ENCODE measurements around the gene GPHN.

Gene GPHN

GRCh38 chr14:67172056-67172455 lies 664.1 kb downstream of the GPHN start:
- Histone ChIP-seq H3K27me3 (ENCODE audit: control insufficient read depth in 5 of 5, insufficient read depth in 4 of 5, low read length in 5 of 5) (no peaks in the 10 kb centered on the region), H3K9ac (ENCODE audit: low read length in 5 of 5) (no peak overlapping the region), H3K27ac (ENCODE audit: low read depth, low read length) (no peak overlapping the region), H3K4me1 (ENCODE audit: control insufficient read depth in 5 of 5, insufficient read depth in 5 of 5, low read length in 5 of 5) (no peaks in the 10 kb centered on the region), H3K9me3 (ENCODE audit: control insufficient read depth in 5 of 5, low read length in 5 of 5) (peaks cover 0 to 13% (median 7%) of the 10 kb centered on the region in 5 donors), H3K36me3 (ENCODE audit: control insufficient read depth in 5 of 5, insufficient read depth in 5 of 5, low read length in 5 of 5) (peaks cover 3 to 20% (median 15%) of the 10 kb centered on the region in 5 donors), H3K4me3 (ENCODE audit: low read depth in 1 of 5, low read length in 5 of 5) (no peak overlapping the region)

GRCh38 chr14:67172520-67172919 lies 664.6 kb downstream of the GPHN start:
- no peaks in the 10 kb centered on the region for H3K27me3 ChIP-seq (ENCODE audit: control insufficient read depth in 5 of 5, insufficient read depth in 4 of 5, low read length in 5 of 5)
- H3K36me3 ChIP-seq (ENCODE audit: control insufficient read depth in 5 of 5, insufficient read depth in 5 of 5, low read length in 5 of 5), result peaks cover 3 to 20% (median 15%) of the 10 kb centered on the region in 5 donors
- H3K4me3 ChIP-seq (ENCODE audit: low read depth in 1 of 5, low read length in 5 of 5), result no peak overlapping the region
- no peaks in the 10 kb centered on the region for H3K4me1 ChIP-seq (ENCODE audit: control insufficient read depth in 5 of 5, insufficient read depth in 5 of 5, low read length in 5 of 5)
- no peak overlapping the region for H3K9ac ChIP-seq (ENCODE audit: low read length in 5 of 5)
- peaks cover 0 to 13% (median 7%) of the 10 kb centered on the region in 5 donors for H3K9me3 ChIP-seq (ENCODE audit: control insufficient read depth in 5 of 5, low read length in 5 of 5)
- H3K27ac ChIP-seq (ENCODE audit: low read depth, low read length), result no peak overlapping the region

GRCh38 chr14:67173719-67174118 lies 665.8 kb downstream of the GPHN start:
- H3K27ac ChIP-seq (ENCODE audit: low read depth, low read length), result no peak overlapping the region
- no peaks in the 10 kb centered on the region for H3K27me3 ChIP-seq (ENCODE audit: control insufficient read depth in 5 of 5, insufficient read depth in 4 of 5, low read length in 5 of 5)
- H3K4me1 ChIP-seq (ENCODE audit: control insufficient read depth in 5 of 5, insufficient read depth in 5 of 5, low read length in 5 of 5), result no peaks in the 10 kb centered on the region
- H3K9me3 ChIP-seq (ENCODE audit: control insufficient read depth in 5 of 5, low read length in 5 of 5), result peaks cover under 1 to 17% (median 11%) of the 10 kb centered on the region in 5 donors
- no peak overlapping the region for H3K9ac ChIP-seq (ENCODE audit: low read length in 5 of 5)
- peaks cover 3 to 19% (median 15%) of the 10 kb centered on the region in 5 donors for H3K36me3 ChIP-seq (ENCODE audit: control insufficient read depth in 5 of 5, insufficient read depth in 5 of 5, low read length in 5 of 5)
- no peak overlapping the region for H3K4me3 ChIP-seq (ENCODE audit: low read depth in 1 of 5, low read length in 5 of 5)

DNA sequence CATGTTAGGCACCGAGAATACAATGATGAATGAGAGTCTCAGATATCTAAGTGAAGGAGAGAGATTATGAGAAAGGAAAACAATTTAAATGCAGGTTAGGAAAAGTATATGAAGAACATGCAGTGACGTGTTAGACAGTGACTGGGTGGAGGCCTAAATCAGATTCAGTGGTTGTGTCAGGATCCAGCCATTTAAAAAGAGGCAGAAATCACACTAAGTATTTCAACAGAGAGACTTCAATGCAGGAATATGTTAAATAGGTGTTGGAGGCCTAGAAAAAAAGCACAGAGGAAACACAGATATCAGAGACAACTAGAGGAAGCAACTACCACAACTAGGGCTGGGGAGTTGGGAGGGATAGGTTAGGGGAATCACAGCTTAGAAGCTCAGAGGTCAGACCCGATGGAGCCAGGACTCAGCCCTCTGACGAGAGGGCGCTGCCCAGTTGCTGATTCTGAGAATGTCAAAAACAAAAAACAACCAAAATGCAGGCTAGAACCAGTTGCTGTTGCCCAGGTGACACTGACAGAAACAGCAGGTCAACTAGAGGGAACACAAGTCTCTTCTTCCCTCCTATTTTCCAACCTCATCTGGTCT lies 678.3 kb downstream of the GPHN start:
- Histone ChIP-seq H3K9me3 (ENCODE audit: control insufficient read depth in 5 of 5, low read length in 5 of 5) (no peaks in the 10 kb centered on the region), H3K27me3 (ENCODE audit: control insufficient read depth in 5 of 5, insufficient read depth in 4 of 5, low read length in 5 of 5) (no peaks in the 10 kb centered on the region), H3K4me1 (ENCODE audit: control insufficient read depth in 5 of 5, insufficient read depth in 5 of 5, low read length in 5 of 5) (no peaks in the 10 kb centered on the region), H3K4me3 (ENCODE audit: low read depth in 1 of 5, low read length in 5 of 5) (no peak overlapping the region), H3K36me3 (ENCODE audit: control insufficient read depth in 5 of 5, insufficient read depth in 5 of 5, low read length in 5 of 5) (peaks cover 0 to 2% (median 1%) of the 10 kb centered on the region in 5 donors), H3K27ac (ENCODE audit: low read depth, low read length) (no peak overlapping the region), H3K9ac (ENCODE audit: low read length in 5 of 5) (no peak overlapping the region)

- Histone ChIP-seq H3K36me3 (ENCODE audit: control insufficient read depth in 5 of 5, insufficient read depth in 5 of 5, low read length in 5 of 5) (no peaks in the 10 kb centered on the region), H3K4me3 (ENCODE audit: low read depth in 1 of 5, low read length in 5 of 5) (no peak overlapping the region), H3K9me3 (ENCODE audit: control insufficient read depth in 5 of 5, low read length in 5 of 5) (no peaks in the 10 kb centered on the region), H3K27me3 (ENCODE audit: control insufficient read depth in 5 of 5, insufficient read depth in 4 of 5, low read length in 5 of 5) (no peaks in the 10 kb centered on the region), H3K4me1 (ENCODE audit: control insufficient read depth in 5 of 5, insufficient read depth in 5 of 5, low read length in 5 of 5) (no peaks in the 10 kb centered on the region), H3K9ac (ENCODE audit: low read length in 5 of 5) (no peak overlapping the region), H3K27ac (ENCODE audit: low read depth, low read length) (no peak overlapping the region)
Measured at GRCh38 chr14:67186789-67187584, 679.0 kb downstream of the GPHN start.

GRCh38 chr14:67187826-67188225 lies 679.9 kb downstream of the GPHN start:
- H3K9me3 ChIP-seq (ENCODE audit: control insufficient read depth in 5 of 5, low read length in 5 of 5), result no peaks in the 10 kb centered on the region
- H3K9ac ChIP-seq (ENCODE audit: low read length in 5 of 5), result no peak overlapping the region
- H3K27me3 ChIP-seq (ENCODE audit: control insufficient read depth in 5 of 5, insufficient read depth in 4 of 5, low read length in 5 of 5), result no peaks in the 10 kb centered on the region
- no peaks in the 10 kb centered on the region for H3K36me3 ChIP-seq (ENCODE audit: control insufficient read depth in 5 of 5, insufficient read depth in 5 of 5, low read length in 5 of 5)
- H3K27ac ChIP-seq (ENCODE audit: low read depth, low read length), result no peak overlapping the region
- H3K4me3 ChIP-seq (ENCODE audit: low read depth in 1 of 5, low read length in 5 of 5), result no peak overlapping the region
- no peaks in the 10 kb centered on the region for H3K4me1 ChIP-seq (ENCODE audit: control insufficient read depth in 5 of 5, insufficient read depth in 5 of 5, low read length in 5 of 5)

DNA sequence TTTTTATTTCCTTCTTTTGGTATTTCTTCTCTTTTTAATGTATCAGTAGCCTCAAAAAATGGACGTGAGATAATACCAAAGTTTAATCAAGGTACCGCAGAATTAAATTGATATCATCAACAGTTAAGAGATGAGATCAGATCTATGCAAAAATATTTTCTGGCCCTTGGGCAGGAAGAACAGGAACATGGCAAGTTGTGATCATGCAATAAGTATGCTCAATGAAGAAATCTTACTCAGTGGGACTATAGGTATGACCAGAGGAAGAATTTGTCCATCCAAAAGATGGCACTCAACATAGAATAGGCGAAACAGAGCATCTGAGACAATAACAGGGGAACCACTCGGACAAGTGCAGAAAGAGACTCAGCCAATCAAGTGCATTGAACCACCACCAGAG lies 680.4 kb downstream of the GPHN start:
- Histone ChIP-seq H3K9ac (ENCODE audit: low read length in 5 of 5) (no peak overlapping the region), H3K27me3 (ENCODE audit: control insufficient read depth in 5 of 5, insufficient read depth in 4 of 5, low read length in 5 of 5) (no peaks in the 10 kb centered on the region), H3K4me1 (ENCODE audit: control insufficient read depth in 5 of 5, insufficient read depth in 5 of 5, low read length in 5 of 5) (no peaks in the 10 kb centered on the region)

GRCh38 chr14:67191768-67192290 lies 683.9 kb downstream of the GPHN start:
- no peak overlapping the region for H3K27ac ChIP-seq (ENCODE audit: low read depth, low read length)
- no peaks in the 10 kb centered on the region for H3K36me3 ChIP-seq (ENCODE audit: control insufficient read depth in 5 of 5, insufficient read depth in 5 of 5, low read length in 5 of 5)
- H3K4me3 ChIP-seq (ENCODE audit: low read depth in 1 of 5, low read length in 5 of 5), result no peak overlapping the region
- H3K4me1 ChIP-seq (ENCODE audit: control insufficient read depth in 5 of 5, insufficient read depth in 5 of 5, low read length in 5 of 5), result no peaks in the 10 kb centered on the region
- H3K9ac ChIP-seq (ENCODE audit: low read length in 5 of 5), result no peak overlapping the region
- H3K27me3 ChIP-seq (ENCODE audit: control insufficient read depth in 5 of 5, insufficient read depth in 4 of 5, low read length in 5 of 5), result no peaks in the 10 kb centered on the region
- no peaks in the 10 kb centered on the region for H3K9me3 ChIP-seq (ENCODE audit: control insufficient read depth in 5 of 5, low read length in 5 of 5)

More for the DNA sequence above, 680.4 kb downstream of the GPHN start:
- H3K4me3 ChIP-seq (ENCODE audit: low read depth in 1 of 5, low read length in 5 of 5), result no peak overlapping the region
- H3K36me3 ChIP-seq (ENCODE audit: control insufficient read depth in 5 of 5, insufficient read depth in 5 of 5, low read length in 5 of 5), result no peaks in the 10 kb centered on the region
- no peak overlapping the region for H3K27ac ChIP-seq (ENCODE audit: low read depth, low read length)
- H3K9me3 ChIP-seq (ENCODE audit: control insufficient read depth in 5 of 5, low read length in 5 of 5), result no peaks in the 10 kb centered on the region

- Histone ChIP-seq H3K36me3 (ENCODE audit: control insufficient read depth in 5 of 5, insufficient read depth in 5 of 5, low read length in 5 of 5) (no peaks in the 10 kb centered on the region), H3K27me3 (ENCODE audit: control insufficient read depth in 5 of 5, insufficient read depth in 4 of 5, low read length in 5 of 5) (no peaks in the 10 kb centered on the region), H3K9ac (ENCODE audit: low read length in 5 of 5) (no peak overlapping the region), H3K9me3 (ENCODE audit: control insufficient read depth in 5 of 5, low read length in 5 of 5) (no peaks in the 10 kb centered on the region), H3K27ac (ENCODE audit: low read depth, low read length) (no peak overlapping the region), H3K4me3 (ENCODE audit: low read depth in 1 of 5, low read length in 5 of 5) (no peak overlapping the region), H3K4me1 (ENCODE audit: control insufficient read depth in 5 of 5, insufficient read depth in 5 of 5, low read length in 5 of 5) (no peaks in the 10 kb centered on the region)
Measured at GRCh38 chr14:67192366-67192765, 684.4 kb downstream of the GPHN start.

- Histone ChIP-seq H3K27ac (ENCODE audit: low read depth, low read length) (no peak overlapping the region), H3K27me3 (ENCODE audit: control insufficient read depth in 5 of 5, insufficient read depth in 4 of 5, low read length in 5 of 5) (no peaks in the 10 kb centered on the region), H3K36me3 (ENCODE audit: control insufficient read depth in 5 of 5, insufficient read depth in 5 of 5, low read length in 5 of 5) (no peaks in the 10 kb centered on the region), H3K9ac (ENCODE audit: low read length in 5 of 5) (no peak overlapping the region), H3K4me3 (ENCODE audit: low read depth in 1 of 5, low read length in 5 of 5) (no peak overlapping the region), H3K9me3 (ENCODE audit: control insufficient read depth in 5 of 5, low read length in 5 of 5) (no peaks in the 10 kb centered on the region), H3K4me1 (ENCODE audit: control insufficient read depth in 5 of 5, insufficient read depth in 5 of 5, low read length in 5 of 5) (no peaks in the 10 kb centered on the region)
Measured at GRCh38 chr14:67195279-67195678, 687.3 kb downstream of the GPHN start.

Measured in subcutaneous abdominal adipose tissue (tissue), 5 donors.